NCI-H1930 (cell line): ENCODE results near the gene TMCC3.
"Not testable (repeated sequence)": the region's sequence is repeated elsewhere in the genome, so short reads cannot be mapped to it uniquely, and the experiment has no call there.

ENCODE experiments used
- DNase-seq, 2 experiments: peaks; one replicate each; lab custom pipeline; 2025; lab: John Stamatoyannopoulos, UW

Gene TMCC3

GRCh38 chr12:94566345-94566744 lies 84.0 kb downstream of the TMCC3 start:
- no peak for DNase-seq

GRCh38 chr12:94565683-94566082 lies 84.7 kb downstream of the TMCC3 start:
- no peak for DNase-seq

- DNase-seq, result no peak
Measured at GRCh38 chr12:94563286-94563685, 87.1 kb downstream of the TMCC3 start.

- no peak for DNase-seq
Measured at GRCh38 chr12:94561943-94562411, 88.4 kb downstream of the TMCC3 start.

GRCh38 chr12:94560431-94561221 lies 89.7 kb downstream of the TMCC3 start:
- DNase-seq, result no peak

- DNase-seq, result no peak
Measured at GRCh38 chr12:94558612-94559011, 91.7 kb downstream of the TMCC3 start.

- DNase-seq, result no peak
Measured at GRCh38 chr12:94557746-94558295, 92.5 kb downstream of the TMCC3 start.

- no peak for DNase-seq
Measured at GRCh38 chr12:94555687-94556086, 94.7 kb downstream of the TMCC3 start.

GRCh38 chr12:94553875-94554274 lies 96.5 kb downstream of the TMCC3 start:
- no peak for DNase-seq

- DNase-seq, result no peak
Measured at GRCh38 chr12:94553130-94553519, 97.2 kb downstream of the TMCC3 start.

- DNase-seq, result no peak
Measured at GRCh38 chr12:94551810-94552209, 98.5 kb downstream of the TMCC3 start.

- DNase-seq, result no peak
Measured at GRCh38 chr12:94550964-94551363, 99.4 kb downstream of the TMCC3 start.

- not testable (repeated sequence) for DNase-seq
Measured at GRCh38 chr12:94548833-94549232, 101.5 kb downstream of the TMCC3 start.

GRCh38 chr12:94545935-94546771 lies 104.2 kb downstream of the TMCC3 start:
- no peak for DNase-seq

GRCh38 chr12:94544355-94544754 lies 106.0 kb downstream of the TMCC3 start:
- no peak for DNase-seq

- DNase-seq, result no peak
Measured at GRCh38 chr12:94538318-94538717, 112.0 kb downstream of the TMCC3 start.

- DNase-seq, result no peak
Measured at GRCh38 chr12:94536040-94536965, 114.1 kb downstream of the TMCC3 start.

GRCh38 chr12:94535510-94535921 lies 114.8 kb downstream of the TMCC3 start:
- peak; percentile 38 to 50 for DNase-seq

GRCh38 chr12:94534774-94535509 lies 115.4 kb downstream of the TMCC3 start:
- DNase-seq, result no peak

- no peak for DNase-seq
Measured at GRCh38 chr12:94534278-94534677, 116.1 kb downstream of the TMCC3 start.
